ENCODE data around the gene UNKL.
"Not testable (repeated sequence)": the region's sequence is repeated elsewhere in the genome, so short reads cannot be mapped to it uniquely, and the experiment has no call there.

UNKL gene

GRCh38 chr16:1335211-1335971 lies 79.1 kb downstream of the UNKL start:
- DNase-seq: no peak

GRCh38 chr16:1334739-1335138 lies 79.8 kb downstream of the UNKL start:
- no peak for DNase-seq

GRCh38 chr16:1333854-1334700 lies 80.4 kb downstream of the UNKL start:
- DNase-seq: no peak

GRCh38 chr16:1333149-1333812 lies 81.2 kb downstream of the UNKL start, which contains the start of gene BAIAP3:
Gene BAIAP3, plus strand, starts transcription at chr16:1333645. Its CDS starts 4,905 bp downstream, at chr16:1338550.
- peak; percentile 30 for DNase-seq

- no peak for DNase-seq
Measured at GRCh38 chr16:1332618-1333148, 81.8 kb downstream of the UNKL start.

- DNase-seq: no peak
Measured at GRCh38 chr16:1331712-1332617, 82.5 kb downstream of the UNKL start.

GRCh38 chr16:1330931-1331711 lies 83.4 kb downstream of the UNKL start:
- DNase-seq: no peak

- DNase-seq: no peak
Measured at GRCh38 chr16:1330260-1330914, 84.1 kb downstream of the UNKL start.

- not testable (repeated sequence) for DNase-seq
Measured at GRCh38 chr16:1328961-1329360, 85.5 kb downstream of the UNKL start.

GRCh38 chr16:1328136-1328535 lies 86.4 kb downstream of the UNKL start:
- DNase-seq: not testable (repeated sequence)

GRCh38 chr16:1327619-1327947 lies 86.9 kb downstream of the UNKL start:
- no peak for DNase-seq

- DNase-seq: no peak
Measured at GRCh38 chr16:1326946-1327618, 87.4 kb downstream of the UNKL start.

GRCh38 chr16:1326391-1326790 lies 88.1 kb downstream of the UNKL start:
- DNase-seq: no peak

- no peak for DNase-seq
Measured at GRCh38 chr16:1325673-1326371, 88.7 kb downstream of the UNKL start.

GRCh38 chr16:1325261-1325660 lies 89.2 kb downstream of the UNKL start:
- DNase-seq: no peak

GRCh38 chr16:1324286-1324826 lies 90.1 kb downstream of the UNKL start:
- DNase-seq: no peak

GRCh38 chr16:1323296-1324239 lies 90.9 kb downstream of the UNKL start:
- no peak for DNase-seq

GRCh38 chr16:1322407-1322806 lies 92.1 kb downstream of the UNKL start:
- no peak for DNase-seq
